Hematopoietic multipotent progenitor cell treated with erythropoietin and hydrocortisone succinate and interleukin-3 and kit ligand, for 17 days (in vitro differentiated cells): ENCODE measurements around the gene P2RY6.

Experiments used
- DNase-seq: peaks from one replicate; pipeline ENCODE4 v3.0.0-alpha.2; 2015; ENCODE audit warnings: low spot score

Gene P2RY6

GRCh38 chr11:73296501-73297230 lies 24.5 kb downstream of the P2RY6 start:
- DNase-seq, result no peak

- DNase-seq, result no peak
These were observed 25.1 kb downstream of the P2RY6 start for GRCh38 chr11:73297231-73297590.

GRCh38 chr11:73297702-73298101 lies 25.6 kb downstream of the P2RY6 start:
- DNase-seq, result no peak

- no peak for DNase-seq
These were observed 26.1 kb downstream of the P2RY6 start for GRCh38 chr11:73298233-73298632.

- DNase-seq, result no peak
These were observed 27.6 kb downstream of the P2RY6 start for GRCh38 chr11:73299751-73300150.

- no peak for DNase-seq
These were observed 34.1 kb downstream of the P2RY6 start for GRCh38 chr11:73306069-73306841.

GRCh38 chr11:73306977-73307322 lies 34.8 kb downstream of the P2RY6 start:
- no peak for DNase-seq

- DNase-seq, result peak; percentile 70
These were observed 35.3 kb downstream of the P2RY6 start for GRCh38 chr11:73307323-73308002.

GRCh38 chr11:73308003-73308960 lies 36.1 kb downstream of the P2RY6 start, which contains the start of gene ARHGEF17:
ARHGEF17 (plus strand) TSS chr11:73308276; CDS start chr11:73308639, 363 bp downstream.
- no peak for DNase-seq

GRCh38 chr11:73308961-73309919 lies 37.1 kb downstream of the P2RY6 start:
- no peak for DNase-seq

- DNase-seq, result no peak
These were observed 37.9 kb downstream of the P2RY6 start for GRCh38 chr11:73310076-73310475.

GRCh38 chr11:73310661-73311393 lies 38.7 kb downstream of the P2RY6 start:
- no peak for DNase-seq

- DNase-seq, result no peak
These were observed 39.3 kb downstream of the P2RY6 start for GRCh38 chr11:73311394-73311869.

- DNase-seq, result no peak
These were observed 39.9 kb downstream of the P2RY6 start for GRCh38 chr11:73312036-73312435.

GRCh38 chr11:73312851-73313327 lies 40.8 kb downstream of the P2RY6 start:
- no peak for DNase-seq

GRCh38 chr11:73313652-73314051 lies 41.5 kb downstream of the P2RY6 start:
- DNase-seq, result no peak

GRCh38 chr11:73314117-73314961 lies 42.2 kb downstream of the P2RY6 start:
- DNase-seq, result no peak

- DNase-seq, result no peak
These were observed 43.3 kb downstream of the P2RY6 start for GRCh38 chr11:73315293-73316020.
